Spleen (tissue), 7 donors: ENCODE results near the gene NAA35.

Experiments used
- POLR2A ChIP-seq, 3 donors: fragments of 450-650 bp; IDR thresholded peaks; one replicate each; pipeline ENCODE4 v1.5.1; 2017; ENCODE audit warnings: antibody characterized with exemption in 3 of 3, mild to moderate bottlenecking in 1 of 3
- TF ChIP-seq, protein P1 (sequence below), 11 experiments: fragments of 200-600 bp in 7 of 11; fragments of 450-650 bp in 4 of 11; sonication (generic) in 4 of 11; IDR thresholded peaks in 8 of 11; conservative IDR thresholded peaks in 3 of 11; 1 replicate in 7 of 11; 2 replicates in 4 of 11; pipeline versions ENCODE4 v1.4.0 to v1.8.0; 2016 to 2021; ENCODE audit warnings: antibody characterized with exemption in 11 of 11, inconsistent platforms in 4 of 11, mild to moderate bottlenecking in 1 of 11
- donor health status: DM: no; HTN: no; CAD: no; lungs with moderate emphysema.
- donor health status: DM: no; HTN: no; CAD: no.
- donor health status: DM: no; HTN: no; CAD: no.

DNA sequence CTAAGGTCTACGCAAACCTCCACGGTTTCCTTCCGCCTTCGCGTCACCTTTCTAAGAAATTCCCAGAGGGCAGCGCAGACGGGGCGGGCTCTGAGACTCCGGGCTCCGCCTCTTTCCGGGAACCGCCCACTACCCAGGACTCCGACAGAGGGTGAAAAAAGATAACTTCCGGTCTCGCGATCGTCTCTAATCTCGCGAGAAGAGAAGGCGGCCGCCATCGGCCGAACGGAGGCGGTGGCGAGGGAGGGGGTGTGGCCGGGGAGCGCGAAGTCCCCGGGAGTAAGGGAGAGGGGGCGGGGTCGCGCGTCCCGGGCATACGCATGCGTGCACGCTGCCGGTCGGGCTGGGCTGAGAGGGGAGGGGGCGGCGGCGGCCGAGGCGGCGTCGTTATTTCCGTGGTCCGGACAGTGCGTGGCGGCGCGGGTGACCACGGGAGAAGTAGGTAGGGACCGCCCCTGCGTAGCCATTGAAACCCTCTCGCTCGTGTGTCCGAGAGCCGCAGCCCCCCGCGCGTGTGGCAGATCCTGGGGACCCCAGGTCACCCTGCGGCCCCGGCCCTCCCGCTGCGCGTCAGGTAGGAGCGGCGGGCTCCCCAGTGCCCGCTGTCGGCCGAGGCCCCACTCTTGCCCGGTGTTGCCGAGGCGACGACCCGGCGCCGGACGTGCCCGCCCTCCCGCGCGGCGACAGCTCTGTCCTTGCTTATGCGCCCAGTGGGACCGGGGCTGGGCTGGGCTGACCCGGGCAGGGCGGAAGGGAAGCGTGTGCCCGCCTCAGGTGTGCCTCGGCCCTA, at the start of gene NAA35:
- TF ChIP-seq, protein P1, sequence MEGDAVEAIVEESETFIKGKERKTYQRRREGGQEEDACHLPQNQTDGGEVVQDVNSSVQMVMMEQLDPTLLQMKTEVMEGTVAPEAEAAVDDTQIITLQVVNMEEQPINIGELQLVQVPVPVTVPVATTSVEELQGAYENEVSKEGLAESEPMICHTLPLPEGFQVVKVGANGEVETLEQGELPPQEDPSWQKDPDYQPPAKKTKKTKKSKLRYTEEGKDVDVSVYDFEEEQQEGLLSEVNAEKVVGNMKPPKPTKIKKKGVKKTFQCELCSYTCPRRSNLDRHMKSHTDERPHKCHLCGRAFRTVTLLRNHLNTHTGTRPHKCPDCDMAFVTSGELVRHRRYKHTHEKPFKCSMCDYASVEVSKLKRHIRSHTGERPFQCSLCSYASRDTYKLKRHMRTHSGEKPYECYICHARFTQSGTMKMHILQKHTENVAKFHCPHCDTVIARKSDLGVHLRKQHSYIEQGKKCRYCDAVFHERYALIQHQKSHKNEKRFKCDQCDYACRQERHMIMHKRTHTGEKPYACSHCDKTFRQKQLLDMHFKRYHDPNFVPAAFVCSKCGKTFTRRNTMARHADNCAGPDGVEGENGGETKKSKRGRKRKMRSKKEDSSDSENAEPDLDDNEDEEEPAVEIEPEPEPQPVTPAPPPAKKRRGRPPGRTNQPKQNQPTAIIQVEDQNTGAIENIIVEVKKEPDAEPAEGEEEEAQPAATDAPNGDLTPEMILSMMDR (IDR thresholded peaks at IDR 0.05 in 8 of 11, conservative IDR thresholded peaks at IDR 0.05 in 3 of 11): peak in 5 of 11 experiments; percentile 22 to 56 (median 44)
- TF ChIP-seq POLR2A (IDR thresholded peaks at IDR 0.05): peak in 2 of 3 donors; percentile 5 to 37
